ENCODE measurements around the gene PAFAH1B1.
"Not testable (repeated sequence)": the region's sequence is repeated elsewhere in the genome, so short reads cannot be mapped to it uniquely, and the experiment has no call there.

GRCh38 chr17:2621951-2622405, 28.5 kb downstream of the PAFAH1B1 start:
- TF ChIP-seq, protein P1, sequence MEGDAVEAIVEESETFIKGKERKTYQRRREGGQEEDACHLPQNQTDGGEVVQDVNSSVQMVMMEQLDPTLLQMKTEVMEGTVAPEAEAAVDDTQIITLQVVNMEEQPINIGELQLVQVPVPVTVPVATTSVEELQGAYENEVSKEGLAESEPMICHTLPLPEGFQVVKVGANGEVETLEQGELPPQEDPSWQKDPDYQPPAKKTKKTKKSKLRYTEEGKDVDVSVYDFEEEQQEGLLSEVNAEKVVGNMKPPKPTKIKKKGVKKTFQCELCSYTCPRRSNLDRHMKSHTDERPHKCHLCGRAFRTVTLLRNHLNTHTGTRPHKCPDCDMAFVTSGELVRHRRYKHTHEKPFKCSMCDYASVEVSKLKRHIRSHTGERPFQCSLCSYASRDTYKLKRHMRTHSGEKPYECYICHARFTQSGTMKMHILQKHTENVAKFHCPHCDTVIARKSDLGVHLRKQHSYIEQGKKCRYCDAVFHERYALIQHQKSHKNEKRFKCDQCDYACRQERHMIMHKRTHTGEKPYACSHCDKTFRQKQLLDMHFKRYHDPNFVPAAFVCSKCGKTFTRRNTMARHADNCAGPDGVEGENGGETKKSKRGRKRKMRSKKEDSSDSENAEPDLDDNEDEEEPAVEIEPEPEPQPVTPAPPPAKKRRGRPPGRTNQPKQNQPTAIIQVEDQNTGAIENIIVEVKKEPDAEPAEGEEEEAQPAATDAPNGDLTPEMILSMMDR (IDR thresholded peaks at IDR 0.05; ENCODE audit: low read depth, low read length), result not testable (repeated sequence)
- TF ChIP-seq EZH2phosphoT487 (IDR thresholded peaks at IDR 0.05; ENCODE audit: low read depth), result not testable (repeated sequence)

Measured in OCI-LY3 (cell line).